GM12872 (cell line): Measurements from ENCODE around the gene C2CD4C.

Source experiments
- CTCF ChIP-seq: IDR thresholded peaks from 3 replicates; pipeline ENCODE4 v1.5.1; 2011; ENCODE audit warnings: low read depth, mild to moderate bottlenecking, low read length, moderate library complexity; ENCODE audit not compliant: insufficient read depth

Gene C2CD4C

DNA sequence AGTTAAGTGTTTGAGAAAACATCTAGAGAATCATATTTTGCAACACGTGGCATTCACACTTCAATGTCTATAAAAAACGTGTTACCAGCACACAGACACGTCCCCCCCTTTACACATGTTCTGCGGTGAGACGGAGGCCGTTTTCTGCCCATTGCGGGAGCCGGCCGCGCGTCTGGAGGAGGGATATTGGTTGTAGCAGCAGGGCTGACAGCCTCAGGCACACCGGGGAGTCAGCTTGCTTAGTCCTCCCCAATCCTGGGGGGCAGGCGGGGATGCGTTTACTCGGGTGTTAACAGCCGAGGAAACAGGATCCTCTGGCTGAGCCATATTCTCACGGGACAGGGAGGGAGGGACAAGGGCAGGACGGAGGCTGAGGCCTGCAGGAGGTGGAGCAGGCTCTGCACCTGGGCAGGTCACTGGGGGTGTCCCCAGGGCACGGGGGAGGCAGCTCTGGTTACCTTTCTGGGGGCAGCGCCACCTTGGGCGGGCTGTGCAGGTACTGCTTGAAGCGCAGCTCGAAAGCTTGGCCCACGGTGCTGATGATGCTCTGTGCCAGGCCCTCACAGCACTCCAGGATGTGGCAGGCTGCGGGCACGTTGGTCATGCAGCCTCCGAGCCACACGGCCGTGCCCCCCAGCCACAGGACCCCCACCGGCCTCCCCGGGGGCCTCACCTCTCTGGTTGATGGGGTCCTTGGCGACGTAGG lies 26.9 kb upstream of the C2CD4C start:
- no peak for TF ChIP-seq CTCF

GRCh38 chr19:435056-435706 lies 26.2 kb upstream of the C2CD4C start:
- no peak for TF ChIP-seq CTCF

DNA sequence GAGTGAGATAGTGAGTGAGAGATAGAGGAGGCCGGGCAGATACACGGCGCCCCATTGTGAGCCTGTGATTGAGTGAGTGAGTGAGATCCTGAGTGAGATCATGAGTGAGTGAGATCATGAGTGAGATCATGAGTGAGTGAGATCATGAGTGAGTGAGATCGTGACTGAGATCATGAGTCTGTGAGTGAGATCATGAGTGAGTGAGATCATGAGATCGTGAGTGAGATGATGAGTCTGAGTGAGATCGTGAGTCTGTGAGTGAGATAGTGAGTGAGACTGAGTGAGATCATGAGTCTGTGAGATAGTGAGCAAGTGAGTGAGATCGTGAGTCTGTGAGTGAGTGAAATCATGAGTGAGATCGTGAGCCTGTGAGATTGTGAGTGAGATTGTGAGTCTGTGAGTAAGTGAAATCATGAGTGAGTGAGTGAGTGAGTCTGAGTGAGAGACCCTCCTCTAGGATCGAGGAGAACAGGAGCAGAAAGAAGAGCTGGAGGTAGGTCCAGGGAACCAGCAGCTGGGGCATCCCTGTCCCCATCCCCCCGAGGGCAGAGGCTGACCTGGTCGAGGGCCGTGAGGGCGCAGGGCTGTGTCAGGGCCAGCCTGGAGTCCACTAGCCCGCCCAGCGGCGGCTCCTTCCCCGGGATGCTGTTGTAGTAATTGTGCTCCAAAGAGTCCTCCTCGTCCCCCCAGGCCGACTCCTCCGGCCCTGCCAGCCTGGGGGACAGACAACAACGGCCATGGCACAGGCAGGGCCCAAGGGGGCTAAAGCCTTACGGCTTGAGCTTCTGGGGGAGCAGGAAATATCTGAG lies 25.4 kb upstream of the C2CD4C start:
- no peak for TF ChIP-seq CTCF

DNA sequence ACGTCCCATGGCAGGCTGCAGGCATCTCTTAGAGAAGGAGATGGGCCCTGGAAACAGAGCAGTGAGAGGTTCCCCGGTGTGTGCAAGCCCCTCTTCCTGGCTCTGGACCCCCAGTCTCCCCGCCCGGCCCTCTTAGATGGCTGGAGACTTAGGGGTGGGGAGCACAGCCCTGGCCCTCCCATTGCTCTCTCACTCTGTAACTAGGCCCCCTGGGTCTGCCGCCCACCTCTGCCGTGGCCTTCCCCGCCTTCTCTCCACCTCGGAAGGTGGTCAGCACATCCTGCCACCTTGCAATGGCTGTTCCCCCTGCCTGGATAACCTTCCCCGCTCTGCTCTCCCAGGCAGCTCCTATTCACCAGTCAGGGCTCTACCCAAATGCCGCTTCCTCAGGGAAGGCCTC lies 21.8 kb upstream of the C2CD4C start:
- no peak for TF ChIP-seq CTCF

GRCh38 chr19:428149-428548 lies 19.2 kb upstream of the C2CD4C start:
- no peak for TF ChIP-seq CTCF

DNA sequence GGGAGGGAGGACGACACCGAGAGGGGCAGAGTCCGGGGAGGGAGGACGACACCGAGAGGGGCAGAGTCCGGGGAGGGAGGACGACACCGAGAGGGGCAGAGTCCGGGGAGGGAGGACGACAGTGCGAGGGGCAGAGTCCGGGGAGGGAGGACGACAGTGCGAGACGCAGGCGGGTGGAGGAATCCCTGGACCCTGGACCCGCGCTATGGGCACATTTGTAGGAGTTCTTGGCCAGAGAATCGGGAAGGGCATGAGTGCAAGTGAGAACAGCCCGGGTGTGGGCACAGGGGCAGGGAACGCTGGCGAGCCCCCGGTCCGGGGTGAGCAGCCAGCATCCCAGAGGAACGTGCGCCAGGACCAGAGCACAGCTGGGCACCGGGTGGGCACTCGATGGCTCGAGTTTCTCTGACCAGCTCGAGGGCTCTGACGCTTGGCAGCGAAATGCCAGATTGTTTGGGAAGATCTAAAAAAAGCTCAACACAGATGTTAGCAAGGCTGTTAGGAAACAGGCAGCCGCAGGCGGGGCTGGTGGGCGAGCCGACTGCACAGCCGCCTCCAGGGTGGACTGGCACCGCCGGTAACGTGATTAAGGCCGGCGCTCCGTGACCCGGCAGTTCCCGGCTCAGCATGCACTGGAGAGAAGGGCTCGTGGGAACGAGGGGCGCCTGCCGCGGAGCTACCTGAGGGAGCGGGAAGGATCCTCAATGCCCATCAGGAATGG lies 17.9 kb upstream of the C2CD4C start:
- no peak for TF ChIP-seq CTCF

DNA sequence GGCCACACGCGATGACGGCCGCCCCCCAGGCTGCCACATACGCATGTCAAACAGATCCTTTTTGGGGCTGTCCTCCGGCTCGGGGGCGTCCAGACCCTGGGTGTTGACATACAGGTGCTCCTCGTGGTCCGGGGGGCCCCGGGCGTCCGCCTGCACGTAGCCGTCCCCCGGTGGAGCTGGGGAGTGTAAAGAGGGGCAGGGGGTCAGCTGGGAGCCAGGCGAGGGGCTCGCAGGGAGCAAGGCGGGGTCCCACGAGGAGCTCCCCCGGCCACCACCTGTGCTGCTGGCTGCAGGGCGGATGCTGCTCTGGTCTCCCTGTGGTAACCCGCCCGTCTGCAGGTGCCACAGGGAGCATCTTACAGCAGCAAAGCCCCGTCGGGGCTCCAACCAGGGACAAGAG lies 16.1 kb upstream of the C2CD4C start:
- TF ChIP-seq CTCF: no peak
